Lung (tissue), 12 donors: ENCODE results near the gene MAST2. TPM values are rescaled to one million over a fixed set of nuclear protein-coding genes. Genes with fewer than 3 reads are reported as not detected.

Source experiments
- ATAC-seq: fragments of 200-7000 bp; cut with Tn5 transposase; one replicate; pipeline ENCODE4 v1.9.1; 2020; ENCODE audit warnings: moderate number of reproducible peaks; ENCODE audit not compliant: insufficient read depth, low FRiP score
- DNase-seq, 3 donors: peaks; one replicate each; pipeline ENCODE4 v3.0.0-alpha.2; 2013 to 2017
- H3K27ac ChIP-seq, 2 donors: one replicate each; pipeline ENCODE4 v1.5.1; 2013; ENCODE audit warnings: mild to moderate bottlenecking in 2 of 2, moderate library complexity in 2 of 2, control low read depth in 1 of 2, inconsistent platforms in 1 of 2, low read depth in 1 of 2, low read length in 1 of 2
- H3K27me3 ChIP-seq, 3 donors: one replicate each; pipeline ENCODE4 v1.5.1; 2013; ENCODE audit warnings: low read length in 2 of 3; ENCODE audit not compliant: control insufficient read depth in 3 of 3, insufficient read depth in 3 of 3
- H3K36me3 ChIP-seq, 4 donors: one replicate each; pipeline ENCODE4 v1.5.1; 2013; ENCODE audit warnings: low read length in 4 of 4, mild to moderate bottlenecking in 1 of 4, moderate library complexity in 1 of 4; ENCODE audit not compliant: control insufficient read depth in 4 of 4, insufficient read depth in 4 of 4
- H3K4me1 ChIP-seq, 5 donors: one replicate each; pipeline ENCODE4 v1.5.1; 2013; ENCODE audit warnings: low read length in 5 of 5, mild to moderate bottlenecking in 2 of 5, moderate library complexity in 1 of 5; ENCODE audit not compliant: control insufficient read depth in 5 of 5, insufficient read depth in 5 of 5
- H3K4me3 ChIP-seq: one replicate; pipeline ENCODE4 v1.5.1; 2013; ENCODE audit warnings: mild to moderate bottlenecking, control low read depth, moderate library complexity
- H3K9ac ChIP-seq, 2 donors: one replicate each; pipeline ENCODE4 v1.5.1; 2013; ENCODE audit warnings: low read length in 2 of 2, control low read depth in 1 of 2; ENCODE audit not compliant: insufficient read depth in 1 of 2
- H3K9me3 ChIP-seq, 4 donors: one replicate each; pipeline ENCODE4 v1.5.1; 2013; ENCODE audit warnings: low read length in 3 of 4, mild to moderate bottlenecking in 1 of 4, moderate library complexity in 1 of 4; ENCODE audit not compliant: control insufficient read depth in 4 of 4, insufficient read depth in 3 of 4
- CTCF ChIP-seq: IDR thresholded peaks from 2 replicates; pipeline ENCODE4 v1.5.1; 2012; ENCODE audit warnings: mild to moderate bottlenecking; ENCODE audit errors: control extremely low read depth, extremely low read depth
- WGBS, 2 donors: extraction: QIAGEN DNeasy Blood & Tissue Kit; methylation state at CpG; one replicate each; pipeline ENCODE4 v1.1.7; 2013; 5-methylcytosine and 5-hydroxymethylcytosine counted together
- polyA plus RNA-seq, 2 donors: library from polyadenylated mRNA; stranded (reverse); fragments of 200-250 nt; gene quantifications; one replicate each; pipeline ENCODE4 v1.2.1, GENCODE V29; 2013
- total RNA-seq, 2 donors: library from RNA; depleted of rRNA in 1 of 2; stranded (reverse); fragments of >200 nt in 1 of 2; gene quantifications; one replicate each; pipeline ENCODE4 v1.2.1, GENCODE V29; 2014 to 2021
- donor health status: control.
- donor health status: control.
- donor health status: Bipolar disorder and iron deficiency.
- donor health status: healthy.
- donor health status: DM: yes; HTN: yes; CAD: no.

MAST2 gene
- total and polyA plus RNA-seq, 4 donors, result 10.5 to 28.6 (median 19.1) TPM

GRCh38 chr1:45876000-45876617 lies 72.7 kb downstream of the MAST2 start:
- Histone ChIP-seq H3K36me3 (no peaks in the 10 kb centered on the region), H3K9ac (no peak overlapping the region), H3K4me1 (peaks cover 0 to 3% (median 0%) of the 10 kb centered on the region in 5 donors), H3K4me3 (no peak overlapping the region), H3K27me3 (no peaks in the 10 kb centered on the region), H3K9me3 (no peaks in the 10 kb centered on the region), H3K27ac (no peak overlapping the region)
- no peak for TF ChIP-seq CTCF
- ATAC-seq (no peak), DNase-seq (no peak)
- WGBS, 2 donors, result 72 to 88% methylated on average over 2 of the region's 2 CpGs

GRCh38 chr1:45877264-45877663 lies 73.9 kb downstream of the MAST2 start:
- 94% methylated on average over 4 of the region's 4 CpGs for WGBS, 2 donors
- Histone ChIP-seq H3K4me3 (no peak overlapping the region), H3K9ac (no peak overlapping the region), H3K36me3 (no peaks in the 10 kb centered on the region), H3K27ac (no peak overlapping the region), H3K27me3 (no peaks in the 10 kb centered on the region), H3K4me1 (peaks cover 0 to 3% (median 0%) of the 10 kb centered on the region in 5 donors), H3K9me3 (no peaks in the 10 kb centered on the region)
- TF ChIP-seq CTCF, result no peak
- DNase-seq (no peak), ATAC-seq (no peak)

GRCh38 chr1:45879885-45880598 lies 76.6 kb downstream of the MAST2 start:
- 78 to 88% methylated on average over 4 of the region's 4 CpGs for WGBS, 2 donors
- Histone ChIP-seq H3K27ac (no peak overlapping the region), H3K9me3 (no peaks in the 10 kb centered on the region), H3K27me3 (no peaks in the 10 kb centered on the region), H3K4me1 (peaks cover 0 to 7% (median 0%) of the 10 kb centered on the region in 5 donors), H3K9ac (no peak overlapping the region), H3K4me3 (no peak overlapping the region), H3K36me3 (no peaks in the 10 kb centered on the region)
- DNase-seq (no peak), ATAC-seq (no peak)
- TF ChIP-seq CTCF, result no peak
